ENCODE results near the gene THBS3. TPM values are rescaled to one million over a fixed set of nuclear protein-coding genes. Genes with fewer than 3 reads are reported as not detected.

Gene THBS3
- total and polyA plus RNA-seq, 10 donors: 10.2 to 31.2 (median 20.8) TPM

DNA sequence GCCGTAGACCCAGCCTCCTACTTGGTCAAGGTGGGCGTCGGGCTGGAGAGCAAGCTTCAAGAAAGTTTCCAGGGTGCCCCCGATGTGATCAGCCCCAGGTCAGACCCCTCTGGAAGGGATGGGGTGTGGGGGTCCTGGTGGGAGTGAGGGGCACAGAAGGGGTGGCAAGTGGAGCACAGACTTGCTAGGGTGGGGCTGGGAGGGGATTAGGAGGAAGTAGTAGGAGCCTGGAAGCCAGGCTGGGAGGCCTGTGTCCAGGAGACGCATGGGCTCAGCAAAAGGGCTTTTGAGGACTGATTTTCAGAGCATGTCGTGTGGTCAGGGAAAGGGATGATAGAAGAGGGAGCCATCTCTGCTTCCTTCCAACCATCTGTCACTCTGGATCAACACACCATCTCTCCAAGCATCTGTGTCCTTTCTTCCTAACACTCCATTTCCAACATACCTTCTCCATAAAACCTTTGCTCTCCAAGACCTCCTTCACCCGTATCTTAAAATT is 25.6 kb downstream of the THBS3 start:
- Histone ChIP-seq H3K36me3 (peaks cover 0 to 23% (median 0%) of the 10 kb centered on the region in 6 donors), H3K4me3 (no peak overlapping the region), H3K27me3 (replicated peaks in 1 of 7) (no peaks in the 10 kb centered on the region), H3K27ac (no peak overlapping the region), H3K9me3 (no peaks in the 10 kb centered on the region), H3K4me1 (peaks cover 9 to 55% (median 30%) of the 10 kb centered on the region in 6 donors)
- 90 to 95% (median 92%) methylated on average over 7 of the region's 7 CpGs for WGBS, 5 donors
- TF ChIP-seq POLR2AphosphoS5 (IDR thresholded peaks at IDR 0.05): no peak
- TF ChIP-seq, protein P1, sequence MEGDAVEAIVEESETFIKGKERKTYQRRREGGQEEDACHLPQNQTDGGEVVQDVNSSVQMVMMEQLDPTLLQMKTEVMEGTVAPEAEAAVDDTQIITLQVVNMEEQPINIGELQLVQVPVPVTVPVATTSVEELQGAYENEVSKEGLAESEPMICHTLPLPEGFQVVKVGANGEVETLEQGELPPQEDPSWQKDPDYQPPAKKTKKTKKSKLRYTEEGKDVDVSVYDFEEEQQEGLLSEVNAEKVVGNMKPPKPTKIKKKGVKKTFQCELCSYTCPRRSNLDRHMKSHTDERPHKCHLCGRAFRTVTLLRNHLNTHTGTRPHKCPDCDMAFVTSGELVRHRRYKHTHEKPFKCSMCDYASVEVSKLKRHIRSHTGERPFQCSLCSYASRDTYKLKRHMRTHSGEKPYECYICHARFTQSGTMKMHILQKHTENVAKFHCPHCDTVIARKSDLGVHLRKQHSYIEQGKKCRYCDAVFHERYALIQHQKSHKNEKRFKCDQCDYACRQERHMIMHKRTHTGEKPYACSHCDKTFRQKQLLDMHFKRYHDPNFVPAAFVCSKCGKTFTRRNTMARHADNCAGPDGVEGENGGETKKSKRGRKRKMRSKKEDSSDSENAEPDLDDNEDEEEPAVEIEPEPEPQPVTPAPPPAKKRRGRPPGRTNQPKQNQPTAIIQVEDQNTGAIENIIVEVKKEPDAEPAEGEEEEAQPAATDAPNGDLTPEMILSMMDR (IDR thresholded peaks at IDR 0.05 in 8 of 11, conservative IDR thresholded peaks at IDR 0.05 in 3 of 11): no peak
- TF ChIP-seq POLR2A (IDR thresholded peaks at IDR 0.05): no peak
- no peak for DNase-seq
- intact Hi-C loops (cut with DNase I; ENCODE audit: low total_unique reads): no loop called here

DNA sequence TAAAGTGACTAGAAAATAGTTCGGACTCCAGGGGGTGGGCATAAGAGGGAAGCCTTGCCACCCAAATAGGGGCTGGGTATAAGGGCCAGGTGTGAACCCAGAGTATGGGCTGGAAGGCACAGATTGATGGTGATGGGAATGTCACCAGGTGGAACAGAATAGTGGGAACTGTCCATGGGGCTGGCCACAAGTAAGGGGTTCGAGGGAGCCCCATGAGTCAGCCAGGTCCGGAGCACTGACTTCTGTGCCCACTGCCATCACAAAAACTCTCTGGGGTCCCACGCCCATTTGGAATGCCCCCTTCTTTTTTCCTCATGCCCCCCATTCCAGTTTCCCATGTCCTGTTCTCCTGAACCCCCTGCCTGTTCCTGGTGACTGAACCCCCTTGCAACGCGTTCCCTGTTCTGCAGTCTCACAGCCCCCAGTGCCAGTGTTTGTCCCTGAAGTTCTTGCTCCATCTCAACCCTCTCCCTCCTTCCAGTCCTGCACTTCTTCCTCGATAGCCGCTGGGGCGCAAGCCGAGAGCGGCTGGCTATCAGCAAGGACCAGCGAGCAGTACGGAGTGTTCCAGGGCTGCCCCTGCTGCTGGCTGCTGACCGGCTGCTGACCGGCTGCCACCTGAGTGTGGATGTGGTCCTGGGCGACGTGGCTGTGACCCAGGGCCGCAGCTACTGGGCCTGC is 26.2 kb downstream of the THBS3 start:
- no peak for DNase-seq
- peaks cover 0 to 23% (median 0%) of the 10 kb centered on the region in 6 donors for H3K36me3 ChIP-seq
- H3K9me3 ChIP-seq: no peaks in the 10 kb centered on the region
- WGBS, 5 donors: 92 to 97% (median 96%) methylated on average over 18 of the region's 18 CpGs
- no peaks in the 10 kb centered on the region for H3K27me3 ChIP-seq (replicated peaks in 1 of 7)
- TF ChIP-seq, protein P1 (IDR thresholded peaks at IDR 0.05 in 8 of 11, conservative IDR thresholded peaks at IDR 0.05 in 3 of 11): no peak
- TF ChIP-seq POLR2AphosphoS5 (IDR thresholded peaks at IDR 0.05) (no peak), POLR2A (IDR thresholded peaks at IDR 0.05) (no peak)
- H3K4me1 ChIP-seq: peaks cover 14 to 61% (median 36%) of the 10 kb centered on the region in 6 donors
- H3K27ac ChIP-seq: no peak overlapping the region
- no peak overlapping the region for H3K4me3 ChIP-seq
- intact Hi-C loops (cut with DNase I; ENCODE audit: low total_unique reads): no loop called here

DNA sequence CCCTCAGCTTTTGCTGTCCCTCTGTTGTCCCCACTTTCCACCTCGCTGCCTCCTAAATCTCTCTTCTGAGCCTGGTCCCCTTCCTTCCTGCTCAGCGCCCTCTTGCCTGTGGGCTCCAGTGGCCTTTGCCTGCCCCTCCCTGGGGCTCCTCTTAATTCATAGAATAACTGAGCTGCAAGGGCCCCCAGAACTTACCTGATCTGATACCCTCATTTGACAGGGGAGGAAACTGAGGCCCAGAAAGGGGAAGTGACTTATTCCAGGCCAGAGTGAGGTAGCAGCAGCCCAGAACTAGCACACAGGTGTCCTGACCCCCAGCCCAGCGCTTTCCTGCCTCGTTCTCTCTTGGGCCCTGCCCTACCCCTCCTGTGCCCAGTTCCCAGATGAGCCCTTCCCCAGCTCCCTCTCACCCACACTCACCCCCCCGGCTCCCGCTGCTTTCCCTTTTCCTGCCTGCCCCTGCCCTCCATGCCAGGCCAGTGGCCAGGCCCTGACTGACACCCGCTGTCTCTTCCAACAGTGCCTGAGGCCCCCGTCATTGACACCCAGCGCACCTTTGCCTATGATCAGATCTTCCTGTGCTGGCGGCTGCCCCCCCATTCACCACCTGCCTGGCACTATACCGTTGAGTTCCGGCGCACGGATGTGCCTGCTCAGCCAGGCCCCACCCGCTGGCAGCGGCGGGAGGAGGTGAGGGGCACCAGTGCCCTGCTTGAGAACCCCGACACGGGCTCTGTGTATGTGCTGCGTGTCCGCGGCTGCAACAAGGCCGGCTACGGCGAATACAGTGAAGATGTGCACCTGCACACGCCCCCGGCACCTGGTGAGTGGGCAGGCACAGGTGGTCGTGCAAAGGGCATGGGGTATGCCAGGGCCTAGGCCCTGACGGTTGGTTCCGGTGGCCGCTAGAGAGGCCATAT is 28.3 kb downstream of the THBS3 start:
- Histone ChIP-seq H3K36me3 (peaks cover 0 to 23% (median 0%) of the 10 kb centered on the region in 6 donors), H3K4me3 (no peak overlapping the region), H3K9me3 (no peaks in the 10 kb centered on the region), H3K4me1 (peaks cover 5 to 63% (median 34%) of the 10 kb centered on the region in 6 donors), H3K27ac (peak overlapping the region in 3 of 8 donors; percentile 50 to 69 (median 60)), H3K27me3 (replicated peaks in 1 of 7) (peaks cover 0 to 15% (median 7%) of the 10 kb centered on the region in 7 donors)
- peak; percentile 72 for DNase-seq
- 91 to 95% (median 92%) methylated on average over 31 of the region's 31 CpGs for WGBS, 5 donors
- intact Hi-C loops (cut with DNase I; ENCODE audit: low total_unique reads): loop anchor here (10.0 kb wide), 1 partner anchor 45 kb away; no protein-coding TSS in a partner anchor
- TF ChIP-seq POLR2A (IDR thresholded peaks at IDR 0.05) (no peak), POLR2AphosphoS5 (IDR thresholded peaks at IDR 0.05) (no peak)
- TF ChIP-seq, protein P1 (IDR thresholded peaks at IDR 0.05 in 8 of 11, conservative IDR thresholded peaks at IDR 0.05 in 3 of 11): no peak
